Measurements from ENCODE around the gene PDLIM5. TPM values are rescaled to one million over a fixed set of nuclear protein-coding genes. Genes with fewer than 3 reads are reported as not detected.

PDLIM5 gene
- total RNA-seq, 2 donors from 2014 or later = 129 to 168 TPM

DNA sequence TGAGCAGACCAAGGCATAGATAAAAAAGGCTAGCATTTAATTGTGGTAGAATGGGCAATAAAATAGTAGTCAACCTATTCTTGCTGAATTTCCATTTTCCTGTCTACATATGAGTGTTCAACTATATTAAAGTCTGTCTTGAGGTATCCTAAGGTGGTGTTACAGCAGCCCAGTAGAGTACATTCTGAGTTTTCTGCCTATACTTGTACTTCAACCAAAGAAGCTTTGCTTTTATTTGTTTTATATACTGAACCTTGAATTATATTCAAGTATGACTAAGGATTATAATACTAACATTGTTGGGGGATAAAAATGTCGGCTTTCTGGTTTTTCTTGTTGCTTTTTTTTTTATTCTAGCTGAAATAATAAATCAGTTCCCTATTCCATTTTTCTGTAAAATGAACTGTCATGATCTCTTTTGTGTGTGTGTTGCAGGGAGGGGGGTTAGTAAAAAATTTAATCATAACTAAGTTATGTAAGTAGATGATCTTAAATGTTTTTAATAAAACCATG lies 106.7 kb downstream of the PDLIM5 start:
- TF ChIP-seq, protein P1, sequence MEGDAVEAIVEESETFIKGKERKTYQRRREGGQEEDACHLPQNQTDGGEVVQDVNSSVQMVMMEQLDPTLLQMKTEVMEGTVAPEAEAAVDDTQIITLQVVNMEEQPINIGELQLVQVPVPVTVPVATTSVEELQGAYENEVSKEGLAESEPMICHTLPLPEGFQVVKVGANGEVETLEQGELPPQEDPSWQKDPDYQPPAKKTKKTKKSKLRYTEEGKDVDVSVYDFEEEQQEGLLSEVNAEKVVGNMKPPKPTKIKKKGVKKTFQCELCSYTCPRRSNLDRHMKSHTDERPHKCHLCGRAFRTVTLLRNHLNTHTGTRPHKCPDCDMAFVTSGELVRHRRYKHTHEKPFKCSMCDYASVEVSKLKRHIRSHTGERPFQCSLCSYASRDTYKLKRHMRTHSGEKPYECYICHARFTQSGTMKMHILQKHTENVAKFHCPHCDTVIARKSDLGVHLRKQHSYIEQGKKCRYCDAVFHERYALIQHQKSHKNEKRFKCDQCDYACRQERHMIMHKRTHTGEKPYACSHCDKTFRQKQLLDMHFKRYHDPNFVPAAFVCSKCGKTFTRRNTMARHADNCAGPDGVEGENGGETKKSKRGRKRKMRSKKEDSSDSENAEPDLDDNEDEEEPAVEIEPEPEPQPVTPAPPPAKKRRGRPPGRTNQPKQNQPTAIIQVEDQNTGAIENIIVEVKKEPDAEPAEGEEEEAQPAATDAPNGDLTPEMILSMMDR (IDR thresholded peaks at IDR 0.05) = no peak
- Histone ChIP-seq H3K27me3 (no peaks in the 10 kb centered on the region), H3K4me1 (peaks cover 15% of the 10 kb centered on the region), H3K9ac (ENCODE audit: low read depth in 2 of 2, low read length in 2 of 2) (no peak overlapping the region), H3K9me3 (no peaks in the 10 kb centered on the region), H3K36me3 (no peaks in the 10 kb centered on the region), H3K4me3 (no peak overlapping the region), H3K27ac (no peak overlapping the region)
- DNase-seq = no peak
- intact Hi-C loops (cut with DNase I) = no loop called here

DNA sequence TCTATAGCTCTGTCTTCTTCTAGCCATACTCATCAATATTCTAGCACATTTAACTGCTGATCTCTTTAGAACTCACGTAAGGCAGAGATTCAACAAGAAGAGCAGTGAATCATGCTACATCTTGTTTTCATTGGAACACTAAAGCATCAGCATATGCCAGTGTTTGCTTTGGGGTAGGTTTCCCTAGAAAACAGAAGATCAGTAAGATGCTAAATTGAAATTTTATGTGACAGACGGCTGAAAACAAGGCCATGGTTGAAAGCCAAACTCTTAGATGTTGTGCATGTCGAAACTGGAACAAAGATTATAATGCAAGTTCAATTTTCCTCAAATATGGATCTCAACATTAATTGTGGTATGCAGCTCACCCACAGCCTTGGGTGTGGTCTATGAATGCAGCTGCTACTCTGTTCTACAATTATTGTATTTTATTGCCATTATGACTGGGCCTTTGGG lies 107.6 kb downstream of the PDLIM5 start:
- peaks cover 16% of the 10 kb centered on the region for H3K4me1 ChIP-seq
- no peaks in the 10 kb centered on the region for H3K9me3 ChIP-seq
- H3K36me3 ChIP-seq = no peaks in the 10 kb centered on the region
- TF ChIP-seq, protein P1 (IDR thresholded peaks at IDR 0.05) = no peak
- no peak overlapping the region for H3K4me3 ChIP-seq
- intact Hi-C loops (cut with DNase I) = no loop called here
- H3K9ac ChIP-seq (ENCODE audit: low read depth in 2 of 2, low read length in 2 of 2) = no peak overlapping the region
- no peak for DNase-seq
- no peak overlapping the region for H3K27ac ChIP-seq
- no peaks in the 10 kb centered on the region for H3K27me3 ChIP-seq

DNA sequence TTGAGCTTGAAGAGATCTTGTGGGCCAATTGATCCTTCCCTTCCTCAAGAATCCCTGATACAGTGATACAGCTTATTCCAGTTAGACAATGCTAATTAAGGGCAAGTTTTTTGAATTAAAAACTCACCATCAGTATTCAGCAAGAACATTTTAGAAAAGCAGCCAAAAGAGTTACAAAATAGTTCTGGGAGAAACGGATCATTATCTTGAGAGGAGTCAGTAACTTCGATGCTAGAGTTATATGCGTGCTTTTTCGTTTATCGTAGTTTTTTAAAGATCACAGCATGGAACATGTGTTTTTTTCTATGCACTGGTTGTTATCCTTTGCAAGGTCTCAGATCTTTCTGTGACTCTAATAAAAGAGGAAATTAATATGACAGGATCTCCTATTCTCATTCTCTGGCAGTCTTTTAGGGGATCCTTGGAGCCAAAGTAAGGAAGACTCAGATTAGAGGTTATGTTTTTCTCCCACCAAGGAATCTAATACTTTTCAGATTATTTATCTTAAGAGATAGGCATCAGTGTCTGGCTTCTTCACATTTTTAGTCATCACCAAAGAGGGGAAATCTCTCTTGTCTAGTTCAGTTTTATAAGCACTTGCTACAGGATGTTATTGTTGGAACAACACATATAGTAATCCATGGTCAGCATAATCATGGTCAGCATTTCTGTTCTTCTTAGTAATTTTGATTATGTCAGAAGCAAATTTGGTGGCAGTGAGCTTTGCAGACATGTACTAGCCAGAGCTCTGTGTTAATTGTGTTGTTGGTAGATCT lies 109.7 kb downstream of the PDLIM5 start:
- Histone ChIP-seq H3K4me3 (no peak overlapping the region), H3K27ac (no peak overlapping the region), H3K36me3 (no peaks in the 10 kb centered on the region), H3K4me1 (peaks cover 16% of the 10 kb centered on the region), H3K9me3 (no peaks in the 10 kb centered on the region), H3K9ac (ENCODE audit: low read depth in 2 of 2, low read length in 2 of 2) (no peak overlapping the region), H3K27me3 (no peaks in the 10 kb centered on the region)
- TF ChIP-seq, protein P1 (IDR thresholded peaks at IDR 0.05) = no peak
- no peak for DNase-seq
- intact Hi-C loops (cut with DNase I) = no loop called here

DNA sequence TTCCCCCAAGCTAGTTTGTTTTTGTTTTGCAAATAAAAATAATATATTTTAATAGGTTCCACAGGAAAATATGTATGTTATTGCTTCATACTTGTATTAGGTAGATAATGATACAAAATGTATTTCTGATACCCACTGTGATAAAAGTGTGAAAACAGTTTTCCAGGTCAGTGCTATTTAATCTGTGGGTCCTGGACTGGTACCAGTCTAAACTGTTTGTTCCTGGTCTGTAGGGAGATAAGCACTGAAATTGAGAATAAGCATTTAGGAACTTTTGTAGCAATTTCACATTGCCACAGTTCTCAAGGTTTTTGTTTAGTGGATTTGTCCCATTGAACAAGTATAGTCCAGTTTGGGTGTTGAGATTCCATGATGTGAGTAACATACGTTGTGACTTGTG lies 110.5 kb downstream of the PDLIM5 start:
- intact Hi-C loops (cut with DNase I) = no loop called here
- DNase-seq = no peak
- H3K27me3 ChIP-seq = no peaks in the 10 kb centered on the region
- TF ChIP-seq, protein P1 (IDR thresholded peaks at IDR 0.05) = no peak
- no peak overlapping the region for H3K27ac ChIP-seq
- no peaks in the 10 kb centered on the region for H3K36me3 ChIP-seq
- H3K4me1 ChIP-seq = peaks cover 16% of the 10 kb centered on the region
- H3K9me3 ChIP-seq = no peaks in the 10 kb centered on the region
- no peak overlapping the region for H3K9ac ChIP-seq (ENCODE audit: low read depth in 2 of 2, low read length in 2 of 2)
- no peak overlapping the region for H3K4me3 ChIP-seq

DNA sequence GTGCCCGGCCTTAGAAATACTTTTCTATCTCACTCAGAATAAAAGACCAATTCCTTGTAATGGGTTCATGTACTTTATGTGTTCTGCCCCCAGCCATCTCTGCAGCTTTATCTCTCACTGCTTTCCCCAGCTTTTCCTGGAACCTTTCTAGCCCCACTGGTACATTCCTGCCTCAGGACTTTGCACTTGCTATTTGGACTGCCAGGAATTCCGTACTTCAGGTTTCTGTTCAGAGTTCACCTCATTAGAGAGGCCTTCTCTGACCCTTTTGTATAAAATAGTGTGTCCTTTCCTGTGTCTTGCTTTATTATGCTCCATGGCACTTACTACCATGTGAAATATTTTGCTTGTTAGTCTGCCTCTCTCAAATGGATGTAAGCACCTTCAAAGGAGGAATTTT lies 112.5 kb downstream of the PDLIM5 start:
- no peaks in the 10 kb centered on the region for H3K27me3 ChIP-seq
- no peak for DNase-seq
- intact Hi-C loops (cut with DNase I) = no loop called here
- TF ChIP-seq, protein P1 (IDR thresholded peaks at IDR 0.05) = no peak
- H3K9ac ChIP-seq (ENCODE audit: low read depth in 2 of 2, low read length in 2 of 2) = no peak overlapping the region
- no peaks in the 10 kb centered on the region for H3K9me3 ChIP-seq
- peaks cover 16% of the 10 kb centered on the region for H3K4me1 ChIP-seq
- no peak overlapping the region for H3K27ac ChIP-seq
- H3K36me3 ChIP-seq = no peaks in the 10 kb centered on the region
- no peak overlapping the region for H3K4me3 ChIP-seq

All from colonic mucosa (tissue), 4 donors.